ENCODE results near the gene TMEM140.
"Not testable (repeated sequence)": the region's sequence is repeated elsewhere in the genome, so short reads cannot be mapped to it uniquely, and the experiment has no call there.

Gene TMEM140

DNA sequence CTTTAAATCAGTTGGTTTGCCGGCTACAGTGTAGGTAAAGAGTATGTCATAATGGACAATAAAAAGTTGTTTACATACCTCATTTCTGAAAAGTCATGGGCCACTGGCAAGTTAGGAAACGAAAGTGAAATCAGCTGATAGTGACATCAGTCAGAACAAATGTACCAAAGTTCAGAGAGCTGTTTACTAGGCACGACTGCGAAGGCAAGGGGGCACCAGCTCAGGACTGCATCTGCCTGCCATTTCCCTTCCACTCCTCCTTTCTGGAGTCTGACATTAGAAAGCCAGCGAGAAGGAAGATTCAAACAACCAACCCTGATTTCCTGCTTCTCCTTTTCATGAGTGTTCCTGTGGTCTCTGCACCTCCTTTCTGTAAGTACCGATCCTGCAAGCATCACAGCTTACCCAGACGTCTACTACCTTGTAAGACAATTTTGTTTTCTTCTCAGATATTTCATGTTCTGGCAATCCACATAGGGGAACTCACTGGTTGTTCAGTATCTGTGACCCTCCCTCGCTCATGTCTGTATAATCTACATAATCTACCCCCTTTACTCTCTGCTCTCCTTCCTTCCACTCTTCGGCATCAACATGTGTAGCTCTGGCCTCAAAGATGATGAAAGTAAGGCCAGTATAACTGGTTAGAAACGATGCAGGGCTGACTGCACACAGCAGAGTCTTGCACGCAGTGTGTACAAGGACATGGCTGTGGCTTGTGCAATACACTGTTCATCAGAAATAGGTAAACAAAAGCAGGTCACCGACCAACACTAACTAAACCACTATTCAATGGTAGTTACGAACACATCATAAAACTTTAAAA, at the start of gene TMEM140:
TSS of gene TMEM140 (plus strand) at position 174 of the 823 bp plus-strand sequence. CDS start 16,370 bp downstream, outside the sequence.
- DNase-seq: peak in 3 of 10 donors; percentile 46 to 79 (median 56)
- intact Hi-C loops (cut with DNase I): no loop called here

- intact Hi-C loops (cut with DNase I): no loop called here
- no peak for DNase-seq
These were observed 49.5 kb upstream of the TMEM140 start for GRCh38 chr7:135098391-135098790.

GRCh38 chr7:135100856-135101255, 47.0 kb upstream of the TMEM140 start:
- no peak for DNase-seq
- intact Hi-C loops (cut with DNase I): no loop called here

DNA sequence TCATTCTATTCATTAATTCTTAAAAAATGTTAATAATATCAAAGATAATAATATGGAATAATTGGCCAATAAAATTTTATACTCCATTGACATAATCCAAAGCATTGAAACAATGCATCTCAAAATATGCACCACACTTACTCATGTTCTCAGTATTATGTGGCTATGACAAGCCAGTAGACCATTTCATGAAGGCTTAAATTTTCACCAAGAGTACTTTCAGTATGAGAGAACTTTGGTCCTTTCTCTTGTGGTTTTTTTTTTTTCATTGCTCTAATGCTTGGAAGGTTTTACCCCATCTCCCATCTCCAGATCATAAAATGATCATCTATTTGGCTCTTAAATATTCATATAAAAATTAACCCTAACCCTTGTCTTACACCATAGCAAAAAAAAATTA, 45.5 kb upstream of the TMEM140 start:
- intact Hi-C loops (cut with DNase I): no loop called here
- no peak for DNase-seq

- intact Hi-C loops (cut with DNase I): no loop called here
- no peak for DNase-seq
These were observed 38.3 kb upstream of the TMEM140 start for GRCh38 chr7:135109562-135109961.

- DNase-seq: no peak
- intact Hi-C loops (cut with DNase I): no loop called here
These were observed 37.9 kb upstream of the TMEM140 start for GRCh38 chr7:135109976-135110375.

GRCh38 chr7:135111379-135111778, 36.5 kb upstream of the TMEM140 start:
- DNase-seq: no peak
- intact Hi-C loops (cut with DNase I): no loop called here

- intact Hi-C loops (cut with DNase I): no loop called here
- DNase-seq: no peak
These were observed 33.2 kb upstream of the TMEM140 start for GRCh38 chr7:135114622-135115021.

GRCh38 chr7:135117096-135117495, 30.8 kb upstream of the TMEM140 start:
- DNase-seq: no peak
- intact Hi-C loops (cut with DNase I): no loop called here

GRCh38 chr7:135121868-135122267, 26.0 kb upstream of the TMEM140 start:
- intact Hi-C loops (cut with DNase I): no loop called here
- no peak for DNase-seq

- DNase-seq; intact Hi-C loops (cut with DNase I): not testable (repeated sequence)
These were observed 23.2 kb upstream of the TMEM140 start for GRCh38 chr7:135124631-135125030.

- intact Hi-C loops (cut with DNase I): no loop called here
- DNase-seq: no peak
These were observed 18.9 kb upstream of the TMEM140 start for GRCh38 chr7:135128931-135129330.

- intact Hi-C loops (cut with DNase I): no loop called here
- no peak for DNase-seq
These were observed 18.3 kb upstream of the TMEM140 start for GRCh38 chr7:135129579-135129978.

GRCh38 chr7:135143885-135144668, 3.8 kb upstream of the TMEM140 start:
- DNase-seq: no peak
- intact Hi-C loops (cut with DNase I): no loop called here

DNA sequence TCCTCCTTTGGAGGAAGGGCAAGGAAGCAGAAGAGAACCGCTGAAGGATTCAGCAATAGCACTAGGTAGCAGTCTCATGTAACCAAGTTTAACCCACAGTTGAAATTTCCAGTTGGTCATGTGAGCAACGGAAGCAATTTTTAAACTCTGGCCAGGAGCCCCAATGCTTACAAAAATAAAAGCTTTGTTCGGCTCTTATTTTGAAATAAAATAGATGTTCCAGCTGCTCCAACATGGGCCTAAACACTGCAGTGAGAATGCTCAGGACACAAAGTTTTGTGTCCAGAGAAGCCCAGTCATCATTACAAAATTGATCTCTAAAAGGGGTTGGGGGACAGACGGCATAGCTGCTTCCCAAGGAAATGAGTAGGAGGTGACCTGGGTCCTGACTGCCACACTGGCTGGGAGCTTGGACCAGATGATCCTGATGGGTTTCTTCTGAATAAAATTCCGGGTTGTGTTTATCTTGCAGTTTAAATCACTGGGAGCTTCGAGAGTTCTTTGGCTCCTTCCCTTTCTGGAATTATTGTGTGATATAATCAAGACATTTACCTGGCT, 452 bp upstream of the TMEM140 start:
- DNase-seq: no peak

DNA sequence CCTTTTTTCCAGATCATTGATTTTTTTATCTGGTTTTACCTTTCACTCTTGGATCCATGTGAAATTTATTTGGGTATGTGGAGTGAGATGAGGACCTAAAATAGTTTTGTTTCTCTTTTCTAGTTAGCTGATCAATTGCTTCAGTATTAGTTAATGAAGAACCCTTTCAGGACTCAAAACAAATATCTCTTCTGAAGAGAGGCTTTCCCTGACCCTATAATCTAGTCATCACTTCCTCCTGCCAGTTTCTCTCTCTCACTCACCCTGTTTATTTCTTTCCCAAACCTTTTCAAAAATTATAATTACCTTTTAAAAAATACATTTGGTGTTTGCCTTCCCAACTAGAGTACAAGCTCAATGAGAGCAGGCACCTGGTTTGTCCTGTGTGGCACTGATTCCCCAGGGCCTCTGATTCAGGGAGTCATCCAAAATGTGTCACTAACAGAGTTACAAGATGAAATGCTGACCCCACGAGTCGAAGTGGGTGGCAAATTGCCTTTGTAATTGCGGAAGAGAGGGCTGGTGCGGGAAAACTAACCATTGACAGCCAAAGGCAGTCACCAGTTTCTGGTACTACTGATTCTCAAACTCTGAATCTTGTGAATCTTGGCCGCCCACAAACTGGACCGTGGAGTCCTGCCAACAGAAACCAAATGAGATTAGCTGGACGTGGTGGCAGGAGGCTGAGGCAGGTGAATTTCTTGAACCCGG, 2.4 kb downstream of the TMEM140 start:
- intact Hi-C loops (cut with DNase I): no loop called here
- DNase-seq: no peak

More for the DNA sequence above, 452 bp upstream of the TMEM140 start:
- intact Hi-C loops (cut with DNase I): no loop called here

GRCh38 chr7:135151132-135151531, 3.3 kb downstream of the TMEM140 start:
- intact Hi-C loops (cut with DNase I): no loop called here
- no peak for DNase-seq

GRCh38 chr7:135151533-135151932, 3.7 kb downstream of the TMEM140 start:
- DNase-seq: no peak
- intact Hi-C loops (cut with DNase I): no loop called here

DNA sequence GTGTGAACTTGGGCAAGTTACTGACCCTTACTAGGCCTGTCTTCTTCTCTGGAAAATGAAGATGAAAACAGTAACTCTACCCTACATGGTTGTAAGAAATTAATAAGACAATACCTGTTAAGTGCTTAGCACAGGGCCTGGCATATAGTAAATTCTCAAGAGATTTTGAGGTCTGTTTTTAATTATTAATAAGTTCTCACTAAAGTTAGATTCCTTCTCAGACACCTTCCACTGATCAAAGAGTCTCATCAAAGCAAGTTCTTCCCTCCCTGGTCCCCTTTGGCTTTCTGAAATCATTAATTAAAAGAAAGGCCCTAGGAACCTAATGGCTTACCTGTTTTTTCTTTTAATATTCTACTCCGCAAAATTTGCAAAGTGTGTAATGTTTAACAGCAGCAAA, 4.6 kb downstream of the TMEM140 start:
- DNase-seq: no peak
- intact Hi-C loops (cut with DNase I): no loop called here

- DNase-seq: no peak
- intact Hi-C loops (cut with DNase I): no loop called here
These were observed 6.9 kb downstream of the TMEM140 start for GRCh38 chr7:135154734-135155133.

DNA sequence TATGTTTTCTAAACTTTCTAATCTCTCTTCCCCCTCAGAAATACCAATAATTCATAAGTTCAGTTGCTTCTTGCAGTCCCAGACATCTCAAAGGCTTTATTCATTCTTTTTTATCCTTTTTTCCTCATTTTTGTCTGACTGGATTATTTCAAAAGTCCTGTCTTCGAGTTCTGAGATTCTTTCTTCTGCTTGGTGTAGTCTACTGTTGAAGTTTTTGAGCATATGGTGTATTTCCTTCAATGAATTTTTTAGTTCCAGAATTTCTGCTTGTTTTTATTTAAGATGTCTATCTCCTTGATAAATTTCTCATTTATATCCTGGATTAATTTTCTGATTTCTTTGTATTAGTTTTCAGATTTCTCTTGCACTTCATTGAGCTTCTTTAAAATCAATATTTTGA, 8.4 kb downstream of the TMEM140 start:
- no peak for DNase-seq
- intact Hi-C loops (cut with DNase I): no loop called here
